Measurements from ENCODE around the gene ESCO1. TPM values are rescaled to one million over a fixed set of nuclear protein-coding genes. Genes with fewer than 3 reads are reported as not detected.

ESCO1 gene
- total and polyA plus RNA-seq, 10 donors: 13.5 to 35.0 (median 19.9) TPM

Other genes starting within 250 kb of the ESCO1 start
- 10 to 100 TPM in 5 of 7 donors, 1 to 10 TPM in 2; 5.6 to 52.6 (median 28.7) TPM for gene SNRPD1, start 11.6 kb upstream of the ESCO1 start, total RNA-seq
- gene SNRPD1, start 11.6 kb upstream of the ESCO1 start, polyA plus RNA-seq: 10 to 100 TPM; 19.0 to 33.1 (median 27.0) TPM
- gene ABHD3, start 104.1 kb upstream of the ESCO1 start, total RNA-seq: 10 to 100 TPM; 23.8 to 34.8 (median 29.0) TPM
- 10 to 100 TPM; 25.3 to 34.4 (median 25.9) TPM for gene ABHD3, start 104.1 kb upstream of the ESCO1 start, polyA plus RNA-seq
- gene MIB1, start 140.1 kb upstream of the ESCO1 start, total RNA-seq: 10 to 100 TPM; 22.0 to 33.3 (median 28.7) TPM
- 1 to 10 TPM; 2.7 to 4.1 (median 3.1) TPM for gene MIB1, start 140.1 kb upstream of the ESCO1 start, polyA plus RNA-seq

All from spleen (tissue), 10 donors.